NCI-H146 treated with DMSO at 0.1 percent for 48 hours (cell line): ENCODE data around the gene ATXN2.
"Not testable (repeated sequence)": the region's sequence is repeated elsewhere in the genome, so short reads cannot be mapped to it uniquely, and the experiment has no call there.

Source experiments
- DNase-seq: peaks from one replicate; lab custom pipeline; 2025; ENCODE audit not compliant: unreplicated experiment; lab: John Stamatoyannopoulos, UW

The ATXN2 gene, protein sequence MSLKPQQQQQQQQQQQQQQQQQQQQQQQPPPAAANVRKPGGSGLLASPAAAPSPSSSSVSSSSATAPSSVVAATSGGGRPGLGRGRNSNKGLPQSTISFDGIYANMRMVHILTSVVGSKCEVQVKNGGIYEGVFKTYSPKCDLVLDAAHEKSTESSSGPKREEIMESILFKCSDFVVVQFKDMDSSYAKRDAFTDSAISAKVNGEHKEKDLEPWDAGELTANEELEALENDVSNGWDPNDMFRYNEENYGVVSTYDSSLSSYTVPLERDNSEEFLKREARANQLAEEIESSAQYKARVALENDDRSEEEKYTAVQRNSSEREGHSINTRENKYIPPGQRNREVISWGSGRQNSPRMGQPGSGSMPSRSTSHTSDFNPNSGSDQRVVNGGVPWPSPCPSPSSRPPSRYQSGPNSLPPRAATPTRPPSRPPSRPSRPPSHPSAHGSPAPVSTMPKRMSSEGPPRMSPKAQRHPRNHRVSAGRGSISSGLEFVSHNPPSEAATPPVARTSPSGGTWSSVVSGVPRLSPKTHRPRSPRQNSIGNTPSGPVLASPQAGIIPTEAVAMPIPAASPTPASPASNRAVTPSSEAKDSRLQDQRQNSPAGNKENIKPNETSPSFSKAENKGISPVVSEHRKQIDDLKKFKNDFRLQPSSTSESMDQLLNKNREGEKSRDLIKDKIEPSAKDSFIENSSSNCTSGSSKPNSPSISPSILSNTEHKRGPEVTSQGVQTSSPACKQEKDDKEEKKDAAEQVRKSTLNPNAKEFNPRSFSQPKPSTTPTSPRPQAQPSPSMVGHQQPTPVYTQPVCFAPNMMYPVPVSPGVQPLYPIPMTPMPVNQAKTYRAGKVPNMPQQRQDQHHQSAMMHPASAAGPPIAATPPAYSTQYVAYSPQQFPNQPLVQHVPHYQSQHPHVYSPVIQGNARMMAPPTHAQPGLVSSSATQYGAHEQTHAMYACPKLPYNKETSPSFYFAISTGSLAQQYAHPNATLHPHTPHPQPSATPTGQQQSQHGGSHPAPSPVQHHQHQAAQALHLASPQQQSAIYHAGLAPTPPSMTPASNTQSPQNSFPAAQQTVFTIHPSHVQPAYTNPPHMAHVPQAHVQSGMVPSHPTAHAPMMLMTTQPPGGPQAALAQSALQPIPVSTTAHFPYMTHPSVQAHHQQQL

DNA sequence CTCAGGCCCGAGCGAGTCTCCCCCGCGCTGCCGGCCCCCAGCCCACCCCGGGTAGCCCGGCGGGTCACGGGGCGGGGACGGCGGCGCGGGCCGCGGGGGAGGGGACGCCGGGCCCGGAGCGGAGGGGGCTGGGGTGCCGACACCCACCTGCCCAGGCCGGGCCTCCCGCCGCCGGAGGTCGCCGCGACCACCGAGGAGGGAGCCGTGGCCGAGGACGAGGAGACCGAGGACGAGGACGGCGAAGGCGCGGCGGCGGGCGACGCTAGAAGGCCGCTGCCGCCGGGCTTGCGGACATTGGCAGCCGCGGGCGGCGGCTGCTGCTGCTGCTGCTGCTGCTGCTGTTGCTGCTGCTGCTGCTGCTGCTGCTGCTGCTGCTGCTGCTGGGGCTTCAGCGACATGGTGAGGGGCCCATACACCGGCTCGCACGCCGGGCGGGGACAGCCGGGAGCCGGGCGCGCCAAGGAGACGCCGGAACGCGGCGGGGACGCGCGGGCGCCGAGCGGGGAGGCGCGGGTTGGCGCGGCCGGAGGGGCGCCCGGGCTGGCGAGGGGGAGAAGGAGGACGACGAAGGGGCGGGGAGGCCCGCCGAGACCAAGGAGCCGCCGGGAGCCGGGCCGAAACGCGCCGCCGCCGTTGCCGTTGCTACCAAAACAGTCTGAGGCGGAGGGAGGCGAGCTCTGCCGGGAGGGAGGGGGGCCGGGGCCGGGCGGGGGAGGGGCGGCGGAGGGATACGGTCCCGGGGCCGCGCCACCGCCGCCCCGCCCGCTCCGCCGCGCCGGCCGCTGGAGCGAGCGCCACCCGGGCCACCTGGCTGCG, at the start of gene ATXN2:
ATXN2 (minus strand) TSS at position 679 of the 816 bp plus-strand sequence; CDS start at position 398, 281 bp downstream.
- peak; percentile 26 for DNase-seq

DNA sequence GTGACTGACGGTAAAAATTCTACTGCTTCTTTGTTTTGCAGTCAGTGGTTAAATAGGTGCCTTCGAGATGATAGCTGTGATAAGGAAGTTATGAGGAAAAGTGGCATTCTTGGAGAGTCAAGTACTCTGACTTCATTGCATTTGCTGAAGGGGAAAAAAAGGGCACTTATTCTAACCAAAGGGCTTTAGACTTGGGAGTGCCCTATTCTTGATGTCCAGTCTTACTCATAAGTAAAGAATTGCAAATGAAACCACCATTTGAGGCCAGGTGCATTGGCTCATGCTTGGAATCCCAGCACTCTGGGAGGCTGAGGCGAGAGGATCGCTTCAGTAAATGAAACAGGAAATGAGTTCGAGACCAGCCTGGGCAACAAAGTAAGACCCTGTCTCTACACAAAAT, 46.3 kb upstream of the ATXN2 start:
- DNase-seq, result no peak

DNA sequence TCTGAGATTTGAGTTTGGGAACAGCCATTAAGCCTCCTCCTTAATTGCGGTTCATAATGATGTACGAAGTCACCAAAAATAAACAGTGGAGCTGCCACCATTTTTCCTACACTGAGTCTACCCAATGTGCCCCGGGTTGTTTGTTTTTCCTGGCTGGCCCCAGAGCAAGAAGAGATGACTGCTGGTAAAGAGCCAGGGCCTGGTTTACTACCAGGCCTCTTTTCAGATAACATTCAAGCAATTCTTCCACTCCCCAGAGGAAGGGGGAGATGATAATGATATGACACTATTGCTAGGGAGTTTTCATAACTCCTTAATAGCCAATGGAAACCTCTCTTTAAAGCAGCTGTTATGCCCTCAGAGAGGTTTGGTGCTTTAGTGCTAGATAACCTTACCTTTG, 44.3 kb upstream of the ATXN2 start:
- no peak for DNase-seq

DNA sequence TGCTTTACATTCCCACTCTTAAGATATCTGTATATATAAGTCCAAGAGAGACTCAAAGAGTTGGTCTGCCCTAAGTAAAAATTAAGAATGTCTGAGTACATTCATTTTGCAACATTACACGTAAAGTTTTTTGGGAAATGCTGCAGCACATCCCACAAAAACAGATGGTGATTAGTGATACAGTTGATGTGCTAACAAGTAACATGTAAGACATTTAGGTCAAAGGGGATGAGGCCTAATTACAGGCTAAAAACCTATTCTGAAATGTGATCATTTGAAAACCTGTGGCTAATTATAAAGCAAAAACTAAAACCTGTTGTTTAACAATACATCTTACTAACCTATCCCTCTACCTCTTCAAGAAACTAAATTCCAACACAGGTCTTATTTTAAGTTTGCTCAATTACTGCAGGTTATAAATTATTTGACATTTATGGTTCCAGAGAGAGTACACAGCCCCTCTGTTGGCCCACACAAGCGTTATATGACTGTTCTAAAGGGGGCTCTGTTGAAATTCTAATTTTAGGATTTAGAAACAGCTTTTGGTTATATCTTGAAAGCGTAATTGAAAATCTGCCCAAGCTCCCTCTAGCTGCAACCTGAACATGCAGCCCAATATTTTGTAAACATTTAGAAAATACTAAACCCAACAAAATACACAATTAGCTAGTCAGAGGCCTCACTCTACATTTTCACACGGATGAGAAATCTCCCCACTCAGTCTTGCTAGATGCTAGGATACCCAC, 43.7 kb upstream of the ATXN2 start:
- no peak for DNase-seq

DNA sequence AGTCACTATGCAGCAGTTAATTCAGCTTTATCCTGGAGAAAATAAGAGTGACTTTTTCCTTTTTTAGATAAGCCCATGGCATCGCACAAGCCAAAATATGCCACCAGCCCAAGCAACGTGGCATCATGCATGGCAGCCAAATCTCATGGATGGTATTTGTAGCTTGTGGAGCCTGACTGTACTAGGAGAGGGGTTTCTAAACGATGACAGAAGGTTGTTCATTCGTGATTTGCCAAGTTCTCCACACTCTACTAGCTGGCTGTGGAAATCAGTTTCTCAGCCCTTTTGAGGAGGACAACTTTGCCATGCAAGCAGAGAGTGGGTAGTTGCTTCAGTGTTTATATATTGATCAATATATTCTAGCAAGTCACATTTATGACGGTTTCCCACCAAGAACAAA, 41.4 kb upstream of the ATXN2 start:
- DNase-seq, result no peak

DNA sequence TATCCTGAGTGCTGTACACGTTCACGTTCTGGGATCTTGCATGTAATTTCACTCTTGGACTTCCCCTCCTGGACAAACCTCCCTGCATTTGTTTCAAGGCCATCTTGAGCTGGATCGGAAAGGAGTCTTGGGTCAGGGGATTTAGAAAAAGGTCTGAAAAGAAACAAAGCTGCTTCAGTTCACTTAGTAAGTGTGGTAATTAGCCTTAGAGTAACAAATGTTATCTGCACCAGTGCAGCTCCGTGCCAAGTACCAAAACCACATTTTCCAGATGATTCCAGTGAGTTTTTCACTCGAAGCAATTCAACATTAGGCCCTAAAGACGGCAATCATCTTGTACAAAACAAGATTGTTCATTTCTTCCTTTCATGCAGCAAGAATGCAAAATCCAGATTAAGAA, 39.4 kb upstream of the ATXN2 start:
- DNase-seq, result no peak

DNA sequence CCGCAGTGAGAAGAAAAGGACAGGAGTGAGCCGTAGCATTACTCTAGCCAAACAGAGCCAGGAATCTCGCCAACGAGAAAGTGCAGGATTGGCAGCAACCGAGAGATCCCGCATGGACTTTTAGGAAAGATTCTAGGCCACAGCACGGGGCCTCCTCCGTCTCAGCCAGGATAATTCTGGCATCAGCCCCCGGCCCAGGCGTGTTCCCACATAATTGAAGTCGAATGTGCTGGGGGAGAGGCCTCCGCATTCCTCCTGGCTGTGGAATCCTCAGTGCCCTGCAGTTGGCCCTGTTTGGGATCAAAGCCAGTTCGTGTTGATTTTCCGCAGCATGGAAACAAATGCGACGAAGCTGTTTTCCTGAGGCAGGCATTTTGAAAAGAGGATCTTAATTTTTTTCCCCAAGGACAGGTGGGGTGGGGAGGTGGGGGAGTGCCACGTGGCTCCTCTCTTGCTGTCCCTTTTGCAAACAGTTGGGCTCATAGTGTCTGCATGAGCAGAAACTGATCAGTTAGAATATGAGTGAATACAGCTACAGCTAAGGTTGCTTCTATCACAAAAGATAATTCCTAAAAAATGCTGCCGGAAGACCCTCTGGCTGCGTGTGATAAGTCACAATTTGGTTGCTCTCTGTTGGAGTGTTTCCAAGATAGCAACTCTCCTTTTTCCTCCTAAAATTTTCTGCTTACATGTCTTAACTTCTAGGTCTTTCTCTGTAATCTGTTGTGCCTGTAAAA, 37.3 kb upstream of the ATXN2 start:
- no peak for DNase-seq

DNA sequence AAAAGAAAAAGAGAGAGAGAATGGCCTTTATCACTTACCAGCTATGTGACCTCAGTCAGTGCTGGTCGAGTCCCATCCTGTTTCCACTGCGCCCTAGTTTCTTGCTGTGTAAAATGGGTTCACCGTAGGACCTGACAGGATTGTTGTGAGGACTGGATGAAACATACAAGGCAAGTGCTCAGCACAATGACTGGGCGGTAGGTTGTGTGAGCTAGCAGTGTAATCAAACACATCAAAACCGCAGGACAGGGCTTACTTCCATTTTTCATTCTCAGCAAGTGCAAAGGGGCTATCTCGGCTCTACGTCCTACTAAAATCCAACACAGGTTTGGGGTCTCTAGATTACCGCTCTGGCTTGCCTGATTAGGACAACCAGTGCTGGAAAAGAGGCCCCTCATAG, 36.4 kb upstream of the ATXN2 start:
- DNase-seq, result no peak

DNA sequence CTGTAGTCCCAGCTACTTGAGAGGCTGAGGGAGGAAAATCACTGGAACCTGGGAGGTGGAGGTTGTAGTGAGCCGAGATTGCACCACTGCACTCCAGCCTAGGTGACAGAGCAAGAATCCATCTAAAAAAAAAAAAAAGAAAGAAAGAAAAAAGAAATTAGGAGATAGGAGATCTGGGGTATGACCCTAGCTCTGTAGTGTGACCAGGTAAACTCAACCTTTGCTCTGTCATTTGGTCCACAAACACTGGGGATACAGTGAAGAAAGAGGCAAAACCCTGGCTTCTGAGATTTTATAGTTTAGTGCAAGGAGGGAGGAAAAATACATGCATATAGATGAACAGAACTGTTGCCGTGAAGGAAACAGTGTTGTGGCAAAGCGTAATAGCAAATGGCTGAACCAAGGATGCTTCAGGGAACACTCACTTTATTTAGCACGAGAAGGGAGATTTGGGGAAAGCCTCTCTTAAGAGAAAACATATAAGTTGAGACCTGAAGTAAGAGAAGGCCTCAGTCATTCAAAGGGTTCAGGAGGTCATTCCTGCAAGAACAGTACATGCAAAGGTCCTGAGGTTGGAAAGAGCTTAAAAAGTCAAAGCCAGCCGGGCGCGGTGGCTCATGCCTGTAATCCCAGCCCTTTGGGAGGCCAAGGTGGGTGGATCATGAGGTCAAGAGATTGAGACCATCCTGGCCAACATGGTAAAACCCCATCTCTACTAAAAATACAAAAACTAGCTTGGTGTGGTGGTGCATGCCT, 29.6 kb upstream of the ATXN2 start:
- no peak for DNase-seq

DNA sequence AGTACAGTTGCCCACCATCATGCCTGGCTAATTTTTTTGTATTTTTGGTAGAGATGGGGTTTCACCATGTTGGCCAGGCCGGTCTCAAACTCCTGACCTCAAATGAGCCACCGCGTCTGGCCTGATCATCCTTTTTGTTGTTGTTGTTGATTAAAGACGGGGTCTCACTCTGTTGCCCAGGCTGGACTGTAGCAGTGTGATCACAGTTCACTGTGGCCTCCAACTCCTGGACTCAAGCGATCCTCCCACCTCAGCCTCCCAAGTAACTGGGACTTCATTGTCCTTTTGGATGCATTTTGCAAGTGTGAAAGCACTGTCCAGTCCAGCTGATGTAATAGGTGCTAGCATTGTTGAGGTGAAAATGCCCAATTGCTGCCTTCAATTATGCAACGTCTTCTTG, 27.1 kb upstream of the ATXN2 start:
- no peak for DNase-seq

DNA sequence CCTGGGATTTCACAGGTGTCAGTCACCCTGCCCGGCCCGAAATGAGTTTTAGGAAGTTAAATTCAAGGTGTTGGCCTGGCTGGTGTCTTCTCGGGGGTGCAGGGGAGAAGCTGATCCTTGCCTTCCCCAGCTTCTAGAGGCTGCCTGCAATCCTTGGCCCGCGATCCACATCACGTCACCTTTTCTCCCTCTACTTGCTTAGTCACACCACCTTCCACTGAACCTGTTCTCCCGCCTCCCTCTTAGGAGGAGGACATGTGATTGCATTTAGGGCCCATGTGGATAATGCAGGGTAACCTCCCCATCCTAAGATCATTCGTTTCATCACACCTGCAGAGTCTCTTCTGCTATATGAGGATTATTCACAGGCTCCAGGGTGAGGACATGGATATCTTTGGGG, 25.4 kb upstream of the ATXN2 start:
- DNase-seq, result no peak

DNA sequence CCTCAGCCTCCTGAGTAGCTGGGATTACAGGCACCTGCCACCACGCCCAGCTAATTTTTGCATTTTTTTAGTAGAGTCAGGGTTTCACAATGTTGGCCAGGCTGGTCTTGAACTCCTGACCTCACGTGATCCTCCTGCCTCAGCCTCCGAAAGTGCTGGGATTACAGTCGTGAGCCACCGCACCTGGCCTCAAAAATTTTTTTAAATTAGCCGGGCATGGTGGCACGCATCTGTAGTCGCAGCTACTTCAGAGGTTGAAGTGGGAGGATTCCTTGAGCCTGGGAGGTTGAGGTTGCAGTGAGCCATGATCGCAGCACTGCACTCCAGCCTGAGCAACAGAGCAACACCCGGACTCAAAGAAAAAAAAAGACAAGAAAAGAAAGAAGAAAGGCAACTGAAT, 18.7 kb upstream of the ATXN2 start:
- not testable (repeated sequence) for DNase-seq

DNA sequence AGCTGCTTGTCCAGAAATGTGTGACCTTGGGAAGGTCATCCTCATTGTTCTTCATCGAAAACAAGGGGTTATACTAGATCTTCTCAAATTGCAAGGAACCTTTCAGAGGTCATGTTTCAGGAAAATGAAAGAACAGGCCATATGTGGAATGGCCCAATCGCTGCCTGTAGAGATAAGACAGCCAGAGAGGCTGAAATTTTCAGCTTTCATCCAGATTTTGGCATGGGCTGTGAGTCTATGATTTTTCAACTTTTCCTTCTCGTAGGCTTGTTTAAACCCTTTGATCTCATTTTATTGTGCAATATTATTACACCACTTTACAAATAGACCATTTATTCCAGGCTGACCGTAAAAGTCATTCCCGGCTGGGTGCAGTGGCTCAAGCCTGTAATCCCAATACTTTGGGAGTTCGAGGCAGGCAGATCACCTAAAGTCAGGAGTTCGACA, 17.1 kb upstream of the ATXN2 start:
- DNase-seq, result no peak

DNA sequence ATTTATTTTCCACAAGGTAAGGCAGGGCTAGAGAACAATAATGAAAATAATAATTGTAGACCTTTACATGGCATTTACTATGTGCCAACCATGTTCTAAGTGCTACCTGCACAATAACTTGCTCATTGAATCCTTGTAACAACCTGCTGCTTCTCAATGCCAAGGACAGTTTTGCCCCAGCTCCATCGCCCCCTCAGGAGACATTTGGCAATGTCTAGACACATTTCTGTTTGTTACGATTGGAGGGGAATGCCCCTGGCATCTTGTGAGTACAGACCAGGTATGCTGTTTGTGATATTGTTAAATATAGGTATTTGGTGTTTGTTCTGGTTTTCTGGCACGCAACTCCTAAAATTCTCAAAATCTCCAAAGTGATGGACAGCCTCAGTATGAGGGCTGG, 8.1 kb upstream of the ATXN2 start:
- no peak for DNase-seq

DNA sequence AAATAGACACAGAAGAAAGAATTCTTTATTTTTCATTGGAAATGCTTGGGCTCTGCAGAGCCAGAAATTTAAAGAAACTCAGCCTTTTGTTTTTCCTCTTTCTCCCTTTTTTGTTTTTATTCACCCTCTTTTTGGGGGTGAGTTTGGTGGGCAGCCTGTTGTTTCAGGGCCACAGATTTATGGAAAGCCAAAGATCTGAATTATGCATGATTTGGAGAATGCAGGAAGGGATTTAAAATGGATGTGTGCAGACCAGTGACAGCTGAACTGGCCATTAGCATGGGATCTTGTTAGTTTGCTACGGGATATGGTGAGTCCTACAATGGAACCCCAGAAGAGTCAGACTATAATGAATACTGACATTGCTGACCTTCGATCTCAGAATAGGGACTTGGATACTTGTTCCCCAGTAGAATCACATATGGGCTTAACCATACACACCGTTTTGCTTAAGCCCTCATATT, 7.7 kb upstream of the ATXN2 start:
- no peak for DNase-seq

DNA sequence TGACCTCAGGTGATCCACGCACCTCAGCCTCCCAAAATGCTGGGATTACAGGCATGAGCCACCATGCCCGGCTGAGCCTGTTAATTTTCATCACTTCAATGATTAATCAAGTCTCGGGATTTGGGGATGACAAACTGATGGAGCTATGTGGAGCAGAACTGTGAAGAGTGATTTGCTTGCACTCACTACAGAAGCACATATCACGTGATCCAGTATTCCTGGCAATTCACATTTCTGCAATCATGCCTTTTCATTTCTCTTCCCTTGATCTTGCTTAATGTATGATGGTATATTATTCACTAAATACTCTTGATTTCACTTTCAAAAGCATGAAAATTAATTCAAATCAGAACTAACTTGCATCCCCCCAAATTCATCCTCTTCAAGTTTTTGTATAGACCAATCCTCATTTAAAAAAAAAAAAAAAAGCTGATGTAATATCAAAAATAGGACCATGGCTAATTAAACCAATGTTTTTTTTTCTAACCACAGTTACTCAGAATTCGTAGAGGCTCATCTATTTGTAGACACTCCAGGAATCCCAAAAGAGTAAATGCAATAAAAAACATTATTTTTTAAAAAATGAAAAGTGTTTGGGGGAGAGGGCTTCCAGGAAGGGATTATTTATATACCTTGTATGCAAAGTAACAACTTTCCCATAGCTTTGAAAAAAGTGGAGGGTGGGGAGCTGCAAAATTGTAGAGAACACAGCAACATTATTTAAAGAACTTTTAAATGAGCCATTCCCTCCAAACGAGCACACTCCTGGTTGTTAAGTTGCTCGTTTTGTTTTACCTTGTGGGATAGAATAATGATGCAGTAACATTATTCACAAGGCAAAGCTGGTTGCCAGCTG, 7.0 kb upstream of the ATXN2 start:
- no peak for DNase-seq

DNA sequence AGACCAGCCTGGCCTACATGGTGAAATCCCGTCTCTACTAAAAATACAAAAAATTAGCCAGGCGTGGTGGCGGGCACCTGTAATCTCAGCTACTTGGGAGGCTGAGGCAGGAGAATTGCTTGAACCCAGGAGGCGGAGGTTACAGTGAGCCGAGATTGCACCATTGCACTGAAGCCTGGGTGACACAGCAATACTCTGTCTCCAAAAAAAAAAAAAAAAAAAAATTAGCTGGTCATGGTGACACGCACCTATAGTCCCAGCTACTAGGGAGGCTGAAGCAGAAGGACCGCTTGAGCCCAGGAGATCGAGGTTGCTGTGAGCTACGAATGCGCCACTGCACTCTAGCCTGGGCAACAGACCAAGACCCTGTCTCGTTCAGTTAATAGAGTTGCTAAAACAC, 3.7 kb upstream of the ATXN2 start:
- DNase-seq, result not testable (repeated sequence)

DNA sequence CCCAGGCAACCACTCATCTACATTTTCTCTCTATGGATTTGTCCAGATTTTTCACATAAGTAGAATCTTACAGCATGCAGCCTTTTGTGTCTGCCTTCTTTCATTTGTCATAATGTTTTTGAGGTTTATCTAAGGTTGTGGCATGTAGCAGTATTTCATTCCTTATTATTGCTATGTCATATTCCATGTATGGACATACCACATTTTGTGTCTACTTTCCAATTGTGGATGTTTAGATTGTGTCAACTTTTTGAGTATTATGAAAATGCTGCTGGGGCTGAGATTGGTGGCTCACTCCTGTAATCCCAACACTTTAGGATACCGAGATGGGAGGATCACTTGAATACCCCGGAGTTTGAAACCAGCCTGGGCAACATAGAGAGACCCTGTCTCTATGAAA, 3.2 kb upstream of the ATXN2 start:
- DNase-seq, result no peak
